ENCODE results near the gene PIGL. TPM values are rescaled to one million over a fixed set of nuclear protein-coding genes. Genes with fewer than 3 reads are reported as not detected.

PIGL gene
- total and polyA plus RNA-seq, 2 donors (not counting 1 experiment from before 2014, with no cell fraction given), result 86.7 to 88.2 TPM

DNA sequence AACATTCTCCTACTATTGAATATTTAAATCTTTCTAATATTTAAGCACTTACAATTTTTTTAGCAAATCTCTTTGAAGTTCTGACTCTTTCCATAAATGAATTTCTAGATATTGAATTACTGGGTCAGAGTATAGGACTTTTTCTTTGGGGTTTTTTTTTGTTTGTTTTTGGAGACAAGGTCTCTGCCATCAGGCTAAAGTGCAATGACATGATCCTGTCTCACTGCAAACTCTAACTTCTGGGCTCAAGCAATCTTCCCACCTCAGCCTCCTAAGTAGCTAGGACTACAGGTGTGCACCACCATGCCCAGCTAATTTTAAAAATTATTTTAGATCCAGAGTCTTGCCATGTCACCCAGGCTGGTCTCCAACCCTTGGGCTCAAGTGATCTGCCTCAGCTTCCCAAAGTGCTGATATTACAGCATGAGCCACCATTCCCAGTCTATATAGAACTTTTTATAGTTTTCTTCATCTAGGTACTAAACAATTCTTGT, 24.9 kb downstream of the PIGL start:
- H3K4me3 ChIP-seq (ENCODE audit: control extremely low read depth in 1 of 5, extremely low read depth in 1 of 5, insufficient read depth in 1 of 5, low read depth in 2 of 5, low read length in 4 of 5), result no peak overlapping the region
- H3K79me2 ChIP-seq (ENCODE audit: control insufficient read depth, insufficient read depth, low read length), result peaks cover 20% of the 10 kb centered on the region
- no peak overlapping the region for H3K27ac ChIP-seq (ENCODE audit: low read length in 2 of 2)
- TF ChIP-seq EZH2 (IDR thresholded peaks at IDR 0.05; ENCODE audit: borderline replicate concordance, insufficient read depth, low read depth, low read length, poor library complexity, severe bottlenecking), result no peak
- TF ChIP-seq, protein P1, sequence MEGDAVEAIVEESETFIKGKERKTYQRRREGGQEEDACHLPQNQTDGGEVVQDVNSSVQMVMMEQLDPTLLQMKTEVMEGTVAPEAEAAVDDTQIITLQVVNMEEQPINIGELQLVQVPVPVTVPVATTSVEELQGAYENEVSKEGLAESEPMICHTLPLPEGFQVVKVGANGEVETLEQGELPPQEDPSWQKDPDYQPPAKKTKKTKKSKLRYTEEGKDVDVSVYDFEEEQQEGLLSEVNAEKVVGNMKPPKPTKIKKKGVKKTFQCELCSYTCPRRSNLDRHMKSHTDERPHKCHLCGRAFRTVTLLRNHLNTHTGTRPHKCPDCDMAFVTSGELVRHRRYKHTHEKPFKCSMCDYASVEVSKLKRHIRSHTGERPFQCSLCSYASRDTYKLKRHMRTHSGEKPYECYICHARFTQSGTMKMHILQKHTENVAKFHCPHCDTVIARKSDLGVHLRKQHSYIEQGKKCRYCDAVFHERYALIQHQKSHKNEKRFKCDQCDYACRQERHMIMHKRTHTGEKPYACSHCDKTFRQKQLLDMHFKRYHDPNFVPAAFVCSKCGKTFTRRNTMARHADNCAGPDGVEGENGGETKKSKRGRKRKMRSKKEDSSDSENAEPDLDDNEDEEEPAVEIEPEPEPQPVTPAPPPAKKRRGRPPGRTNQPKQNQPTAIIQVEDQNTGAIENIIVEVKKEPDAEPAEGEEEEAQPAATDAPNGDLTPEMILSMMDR (IDR thresholded peaks at IDR 0.05), result no peak
- peaks cover 2 to 3% of the 10 kb centered on the region in 2 experiments for H3K36me3 ChIP-seq (replicated peaks in 1 of 2; ENCODE audit: control extremely low read depth in 1 of 2, control insufficient read depth in 1 of 2, extremely low read depth in 1 of 2, insufficient read depth in 2 of 2, low read length in 1 of 2)
- H3K27me3 Mint-ChIP-seq, result no peaks in the 10 kb centered on the region
- H3K4me3 Mint-ChIP-seq, result no peak overlapping the region
- no peak overlapping the region for H2AFZ ChIP-seq (ENCODE audit: insufficient read depth, low read depth, low read length, poor library complexity, severe bottlenecking)
- no peaks in the 10 kb centered on the region for H3K27me3 ChIP-seq (replicated peaks in 1 of 4; ENCODE audit: control extremely low read depth in 1 of 4, control insufficient read depth in 3 of 4, insufficient read depth in 4 of 4, low read length in 3 of 4)
- peaks cover 2% of the 10 kb centered on the region for H3K4me1 Mint-ChIP-seq
- intact Hi-C loops (cut with micrococcal nuclease), result no loop called here
- DNase-seq, result no peak
- no peak for ATAC-seq (ENCODE audit: low read depth)
- H3K9me3 Mint-ChIP-seq (ENCODE audit: insufficient read depth), result no peaks in the 10 kb centered on the region
- no peaks in the 10 kb centered on the region for H4K20me1 ChIP-seq (ENCODE audit: control insufficient read depth, insufficient read depth, low read length, poor library complexity, severe bottlenecking)
- POLR2A ChIA-PET, result no interaction called here
- H3K27ac Mint-ChIP-seq, result no peak overlapping the region
- CTCF ChIA-PET, result no interaction called here
- H3K4me2 ChIP-seq (replicated peaks; ENCODE audit: low read depth, low read length, poor library complexity, severe bottlenecking), result no peak overlapping the region
- no peaks in the 10 kb centered on the region for H3K4me1 ChIP-seq (ENCODE audit: control insufficient read depth in 2 of 2, insufficient read depth in 2 of 2, low read length in 2 of 2)
- H3K9ac ChIP-seq (ENCODE audit: low read length), result no peak overlapping the region
- H3K9me3 ChIP-seq (ENCODE audit: control extremely low read depth in 1 of 3, control insufficient read depth in 2 of 3, insufficient read depth in 1 of 3, low read length in 2 of 3), result no peaks in the 10 kb centered on the region

DNA sequence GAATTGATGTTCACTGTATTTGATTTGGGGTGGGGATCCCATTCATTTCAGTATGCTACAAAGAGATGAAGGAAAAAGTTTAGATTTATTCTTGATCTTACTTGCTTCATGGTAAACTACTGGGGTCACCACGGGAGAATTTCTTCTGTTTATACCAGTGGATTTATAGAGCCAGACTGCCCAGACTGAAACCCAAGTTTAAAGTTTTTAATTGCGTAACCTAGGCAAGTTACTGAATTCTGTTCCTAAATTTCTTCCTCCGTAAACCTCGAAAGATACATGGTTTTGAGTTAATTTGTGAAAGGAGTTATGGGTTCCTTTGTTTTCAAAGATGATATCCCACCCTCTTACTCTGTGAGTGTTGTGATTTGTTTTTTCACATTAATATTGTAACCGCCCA, 26.4 kb downstream of the PIGL start:
- intact Hi-C loops (cut with micrococcal nuclease), result no loop called here
- 100% methylated on average over 2 of the region's 5 CpGs for WGBS (ENCODE audit: insufficient coverage)
- Mint-ChIP-seq H3K9me3 (ENCODE audit: insufficient read depth) (no peaks in the 10 kb centered on the region), H3K27me3 (no peaks in the 10 kb centered on the region), H3K4me1 (peaks cover 2% of the 10 kb centered on the region), H3K4me3 (no peak overlapping the region), H3K27ac (no peak overlapping the region)
- DNase-seq (no peak), ATAC-seq (ENCODE audit: low read depth) (no peak)
- ChIA-PET POLR2A (no interaction called here), CTCF (no interaction called here)
- H3K4me1 ChIP-seq (ENCODE audit: control insufficient read depth in 2 of 2, insufficient read depth in 2 of 2, low read length in 2 of 2), result no peaks in the 10 kb centered on the region
- H2AFZ ChIP-seq (ENCODE audit: insufficient read depth, low read depth, low read length, poor library complexity, severe bottlenecking), result no peak overlapping the region
- H3K27ac ChIP-seq (ENCODE audit: low read length in 2 of 2), result no peak overlapping the region
- no peak overlapping the region for H3K4me3 ChIP-seq (ENCODE audit: control extremely low read depth in 1 of 5, extremely low read depth in 1 of 5, insufficient read depth in 1 of 5, low read depth in 2 of 5, low read length in 4 of 5)
- H3K9me3 ChIP-seq (ENCODE audit: control extremely low read depth in 1 of 3, control insufficient read depth in 2 of 3, insufficient read depth in 1 of 3, low read length in 2 of 3), result no peaks in the 10 kb centered on the region
- no peak overlapping the region for H3K4me2 ChIP-seq (replicated peaks; ENCODE audit: low read depth, low read length, poor library complexity, severe bottlenecking)
- H3K27me3 ChIP-seq (replicated peaks in 1 of 4; ENCODE audit: control extremely low read depth in 1 of 4, control insufficient read depth in 3 of 4, insufficient read depth in 4 of 4, low read length in 3 of 4), result no peaks in the 10 kb centered on the region
- H4K20me1 ChIP-seq (ENCODE audit: control insufficient read depth, insufficient read depth, low read length, poor library complexity, severe bottlenecking), result no peaks in the 10 kb centered on the region
- TF ChIP-seq, protein P1 (IDR thresholded peaks at IDR 0.05), result no peak
- H3K79me2 ChIP-seq (ENCODE audit: control insufficient read depth, insufficient read depth, low read length), result peaks cover 12% of the 10 kb centered on the region
- no peak overlapping the region for H3K9ac ChIP-seq (ENCODE audit: low read length)
- peaks cover 2 to 3% of the 10 kb centered on the region in 2 experiments for H3K36me3 ChIP-seq (replicated peaks in 1 of 2; ENCODE audit: control extremely low read depth in 1 of 2, control insufficient read depth in 1 of 2, extremely low read depth in 1 of 2, insufficient read depth in 2 of 2, low read length in 1 of 2)

Data from B cell (primary cell).